GM20000 (cell line): ENCODE measurements around the gene ZNF41.

Experiments used
- DNase-seq: peaks from one replicate; pipeline ENCODE4 v3.0.0; 2012; ENCODE audit warnings: low spot score
- TF ChIP-seq, protein P1 (sequence below): IDR thresholded peaks from 2 replicates; pipeline ENCODE4 v1.5.1; 2012; ENCODE audit warnings: mild to moderate bottlenecking, control low read depth; ENCODE audit errors: extremely low read depth, missing control alignments

The ZNF41 gene

DNA sequence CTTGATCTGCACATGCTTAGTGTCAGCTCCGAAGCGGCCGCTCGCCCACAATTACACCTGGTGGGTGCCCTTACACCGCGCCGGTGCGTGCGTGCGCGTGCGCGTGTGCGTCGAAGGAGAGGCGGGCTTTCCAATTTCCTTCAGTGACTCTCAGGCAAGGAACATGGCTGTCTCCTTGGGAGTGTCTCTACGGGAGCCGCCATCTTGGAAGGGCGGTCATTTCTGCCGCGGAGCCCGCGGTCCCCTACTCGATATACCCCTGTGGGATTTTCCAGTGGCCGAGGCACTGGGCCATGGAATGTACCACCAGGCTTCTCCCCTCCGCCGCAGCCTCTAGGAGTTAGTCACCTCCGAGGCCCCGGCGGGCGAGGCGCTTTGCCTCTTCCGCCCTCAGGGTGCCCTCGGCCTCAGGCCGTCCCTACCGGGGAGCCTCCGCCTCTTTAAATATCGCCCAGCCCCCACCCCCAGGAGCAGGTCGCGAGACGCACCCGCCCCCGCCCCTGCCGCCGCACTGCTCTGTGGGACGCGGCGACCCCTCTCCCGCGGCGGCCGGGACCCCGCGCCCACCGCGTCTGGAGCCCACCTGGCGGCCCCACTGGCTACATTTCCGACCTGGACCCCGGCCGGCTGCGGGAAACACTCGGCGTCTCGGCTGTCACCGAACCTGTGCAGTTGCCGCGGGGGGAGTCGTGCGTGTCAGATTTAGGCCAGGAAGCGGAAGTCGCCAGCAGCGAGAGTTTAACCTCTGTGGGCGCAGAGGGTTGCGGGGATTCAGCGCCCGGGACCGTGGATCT, at the start of gene ZNF41:
ZNF41 (minus strand) TSS at position 711 of the 794 bp plus-strand sequence. CDS start 15,741 bp downstream, outside the sequence.
- DNase-seq = peak; percentile 86
- TF ChIP-seq, protein P1, sequence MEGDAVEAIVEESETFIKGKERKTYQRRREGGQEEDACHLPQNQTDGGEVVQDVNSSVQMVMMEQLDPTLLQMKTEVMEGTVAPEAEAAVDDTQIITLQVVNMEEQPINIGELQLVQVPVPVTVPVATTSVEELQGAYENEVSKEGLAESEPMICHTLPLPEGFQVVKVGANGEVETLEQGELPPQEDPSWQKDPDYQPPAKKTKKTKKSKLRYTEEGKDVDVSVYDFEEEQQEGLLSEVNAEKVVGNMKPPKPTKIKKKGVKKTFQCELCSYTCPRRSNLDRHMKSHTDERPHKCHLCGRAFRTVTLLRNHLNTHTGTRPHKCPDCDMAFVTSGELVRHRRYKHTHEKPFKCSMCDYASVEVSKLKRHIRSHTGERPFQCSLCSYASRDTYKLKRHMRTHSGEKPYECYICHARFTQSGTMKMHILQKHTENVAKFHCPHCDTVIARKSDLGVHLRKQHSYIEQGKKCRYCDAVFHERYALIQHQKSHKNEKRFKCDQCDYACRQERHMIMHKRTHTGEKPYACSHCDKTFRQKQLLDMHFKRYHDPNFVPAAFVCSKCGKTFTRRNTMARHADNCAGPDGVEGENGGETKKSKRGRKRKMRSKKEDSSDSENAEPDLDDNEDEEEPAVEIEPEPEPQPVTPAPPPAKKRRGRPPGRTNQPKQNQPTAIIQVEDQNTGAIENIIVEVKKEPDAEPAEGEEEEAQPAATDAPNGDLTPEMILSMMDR = no peak

DNA sequence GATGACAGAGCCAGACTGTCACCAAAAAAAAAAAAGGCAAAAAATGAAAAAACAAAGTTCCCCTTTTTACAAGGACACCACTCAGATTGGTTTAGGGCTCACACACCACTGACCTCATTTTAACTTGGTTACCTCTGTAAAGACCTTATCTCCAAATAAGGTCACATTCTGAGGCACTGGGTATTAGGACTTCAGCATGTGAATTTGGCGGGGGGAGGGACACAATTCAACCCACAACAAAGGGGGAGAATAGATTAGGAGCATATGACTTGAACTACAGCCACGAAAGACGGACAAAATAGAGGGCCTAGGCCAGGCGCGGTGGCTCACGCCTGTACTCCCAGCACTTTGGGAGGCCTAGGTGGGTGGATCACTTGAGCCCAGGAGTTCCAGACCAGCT, 47.0 kb upstream of the ZNF41 start:
- TF ChIP-seq, protein P1 = no peak
- no peak for DNase-seq

DNA sequence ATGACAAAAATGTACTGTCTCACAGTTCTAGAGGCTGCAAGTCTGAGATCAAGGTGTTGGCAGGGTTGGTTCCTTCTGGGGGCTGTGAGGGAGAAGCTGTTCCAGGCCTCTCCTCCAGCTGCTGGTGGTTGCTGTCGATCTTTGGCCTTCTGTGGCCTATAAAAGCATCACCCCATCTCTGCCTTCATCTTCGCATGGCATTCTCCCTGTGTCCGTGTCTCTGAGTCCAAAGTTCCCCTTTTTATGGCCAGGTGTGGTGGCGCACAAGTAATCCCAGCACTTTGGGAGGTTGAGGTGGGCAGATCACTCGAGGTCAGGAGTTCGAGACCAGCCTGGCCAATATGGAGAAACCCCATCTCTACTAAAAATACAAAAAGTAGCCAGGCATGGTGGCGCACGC, 46.5 kb upstream of the ZNF41 start:
- DNase-seq = no peak
- TF ChIP-seq, protein P1 = no peak

DNA sequence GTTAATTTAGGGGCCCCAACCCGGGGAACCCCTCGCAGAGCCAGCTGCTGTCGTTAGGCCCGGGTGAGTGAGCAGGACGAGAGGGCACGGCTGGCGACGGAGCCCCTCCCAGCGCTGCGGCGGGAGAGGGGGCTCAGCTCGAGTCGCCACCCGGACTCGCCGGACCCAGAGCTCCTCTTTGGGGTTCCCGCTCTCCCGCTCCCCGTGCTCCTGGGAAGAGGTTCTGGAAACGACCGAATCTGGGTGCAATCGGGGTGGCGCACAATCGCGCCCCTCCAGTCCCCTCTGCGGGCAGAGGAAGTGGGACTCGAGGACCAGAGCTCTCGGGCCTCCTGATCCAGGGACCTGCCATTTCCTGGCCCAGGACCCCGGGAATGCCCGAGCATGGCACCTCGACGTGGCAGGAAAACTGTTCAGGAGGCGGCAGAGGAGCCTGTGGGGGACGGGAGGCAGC, 40.7 kb upstream of the ZNF41 start:
- TF ChIP-seq, protein P1 = no peak
- DNase-seq = no peak

DNA sequence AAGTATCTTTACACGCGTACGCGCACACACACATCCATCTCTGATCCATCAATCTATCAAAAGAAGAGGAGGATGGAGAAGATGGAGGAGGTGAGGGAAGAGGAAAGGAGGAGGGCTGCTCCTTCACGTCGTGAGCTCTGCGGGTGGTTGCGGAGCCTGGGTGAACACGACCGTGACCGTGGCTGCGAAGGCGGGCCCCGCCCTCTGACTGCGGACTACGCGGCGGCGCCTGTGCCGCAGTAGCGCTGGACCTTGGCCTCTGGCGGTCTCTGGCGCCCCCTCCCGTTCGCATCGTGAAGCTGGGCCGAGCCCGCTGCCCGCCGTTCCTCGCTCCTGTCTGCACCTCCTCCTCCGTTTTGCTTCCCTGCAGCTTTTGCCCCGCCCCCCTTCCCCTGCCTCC, 40.3 kb upstream of the ZNF41 start:
- peak; percentile 77 for DNase-seq
- TF ChIP-seq, protein P1 = peak; percentile 71

DNA sequence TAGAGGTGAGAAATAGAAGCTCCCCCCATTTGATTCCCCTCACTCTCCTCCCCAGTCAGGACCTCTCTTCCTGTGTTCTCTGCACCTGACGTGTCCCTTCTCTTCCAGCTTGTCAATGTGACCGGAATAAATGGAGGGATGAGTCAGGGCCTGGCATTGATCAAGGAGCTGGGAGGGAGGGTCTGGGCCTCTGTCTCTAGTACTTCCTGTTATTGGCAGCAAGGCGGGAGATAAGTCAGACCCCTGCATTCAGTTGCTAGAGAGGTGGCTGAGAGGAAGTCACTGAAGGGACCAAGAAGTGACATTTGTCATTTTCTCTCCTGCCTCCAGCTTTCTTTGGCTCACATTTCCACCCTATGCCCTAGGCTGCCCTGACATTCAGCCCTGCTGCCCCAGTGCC, 35.1 kb upstream of the ZNF41 start:
- TF ChIP-seq, protein P1 = no peak
- DNase-seq = no peak

DNA sequence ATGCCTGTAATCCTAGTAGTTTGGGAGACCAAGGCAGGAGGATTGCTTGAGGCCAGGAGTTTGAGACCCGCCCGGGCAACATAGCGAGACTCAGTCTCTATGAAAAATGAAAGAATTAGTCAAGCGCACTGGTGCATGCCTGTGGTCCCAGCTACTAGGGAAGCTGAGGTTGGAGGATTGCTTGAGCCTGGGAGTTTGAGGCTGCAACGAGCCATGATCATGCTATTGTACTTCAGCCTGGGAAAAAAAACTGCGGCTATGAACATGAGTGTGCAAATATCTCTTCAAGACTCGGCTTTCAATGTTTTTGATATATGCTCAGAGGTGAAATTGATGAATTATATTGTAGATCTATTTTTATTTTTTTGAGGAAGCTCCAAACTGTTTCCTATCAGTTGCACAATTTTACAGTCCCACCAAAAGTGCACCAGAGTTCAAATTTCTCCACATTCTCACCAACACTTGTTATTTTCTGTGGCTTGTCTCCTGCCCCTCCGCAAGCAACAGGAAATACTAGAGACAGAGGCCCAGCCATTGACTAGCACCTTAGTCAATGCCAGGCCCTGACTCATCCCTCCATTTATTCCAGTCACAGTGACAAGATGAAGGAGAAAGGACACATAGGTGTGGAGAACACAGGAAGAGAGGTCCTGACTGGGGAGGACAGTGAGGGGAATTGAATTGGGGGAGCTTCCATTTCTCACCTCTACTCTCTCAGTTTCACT, 33.1 kb upstream of the ZNF41 start:
- no peak for DNase-seq
- TF ChIP-seq, protein P1 = no peak
